Activated CD4-positive, alpha-beta memory T cell treated with anti-CD3 and anti-CD28 coated beads, Interleukin-2, amount 10 ng/mL, durations not matched to agents 7 days and 5 days (primary cell): Measurements from ENCODE around the gene NAPA. TPM values are rescaled to one million over a fixed set of nuclear protein-coding genes. Genes with fewer than 3 reads are reported as not detected.

Experiments used
- CTCF ChIA-PET: fragments of 350-600 bp; sonication (Branson Sonifier 250); formaldehyde crosslinking; loops from one replicate; lab custom pipeline; 2021; ENCODE audit warnings: antibody characterized with exemption, inconsistent platforms; lab: Charles Lee
- POLR2A ChIA-PET: fragments of 350-600 bp; sonication (Branson Sonifier 250); formaldehyde crosslinking; loops from one replicate; lab custom pipeline; 2021; ENCODE audit warnings: antibody characterized with exemption; lab: Charles Lee
- DNase-seq: peaks from one replicate; pipeline ENCODE4 v3.0.0-alpha.2; 2020
- H3K27ac Mint-ChIP-seq: one replicate; pipeline ENCODE4 v1.8.0; 2021; ENCODE audit warnings: mild to moderate bottlenecking, mixed read lengths
- H3K27me3 Mint-ChIP-seq: one replicate; pipeline ENCODE4 v1.8.0; 2021; ENCODE audit warnings: mixed read lengths
- H3K36me3 Mint-ChIP-seq: one replicate; pipeline ENCODE4 v1.8.0; 2021; ENCODE audit warnings: low read depth, mixed read lengths
- H3K4me1 Mint-ChIP-seq: one replicate; pipeline ENCODE4 v1.8.0; 2021; ENCODE audit warnings: mixed read lengths
- H3K4me3 Mint-ChIP-seq: one replicate; pipeline ENCODE4 v1.8.0; 2021; ENCODE audit warnings: mild to moderate bottlenecking, mixed read lengths
- H3K9me3 Mint-ChIP-seq: one replicate; pipeline ENCODE4 v1.8.0; 2021; ENCODE audit warnings: mixed read lengths
- total RNA-seq, 2 experiments: library from RNA; stranded (reverse); gene quantifications; one replicate each; pipeline ENCODE4 v1.2.3, GENCODE V29; 2021

Gene NAPA
- total RNA-seq, 2 experiments from 2014 or later = 117 to 119 TPM

GRCh38 chr19:47520343-47520806 is 5.5 kb upstream of the NAPA start:
- Mint-ChIP-seq H3K4me1 (peaks cover 57% of the 10 kb centered on the region), H3K4me3 (no peak overlapping the region), H3K36me3 (no peaks in the 10 kb centered on the region), H3K27me3 (peaks cover 12% of the 10 kb centered on the region), H3K27ac (no peak overlapping the region), H3K9me3 (no peaks in the 10 kb centered on the region)
- ChIA-PET CTCF (no interaction called here), POLR2A (interaction anchor here (1.3 kb wide), 1 partner anchor 80 kb away, joined by 3 read pairs; no protein-coding TSS in a partner anchor)
- no peak for DNase-seq

GRCh38 chr19:47518854-47519253 is 4.0 kb upstream of the NAPA start:
- Mint-ChIP-seq H3K4me3 (no peak overlapping the region), H3K36me3 (peaks cover 12% of the 10 kb centered on the region), H3K9me3 (no peaks in the 10 kb centered on the region), H3K27me3 (peaks cover 9% of the 10 kb centered on the region), H3K4me1 (peaks cover 68% of the 10 kb centered on the region), H3K27ac (no peak overlapping the region)
- ChIA-PET POLR2A (interaction anchor here (0.9 to 8.4 kb wide), 3 partner anchors 11 to 82 kb away, joined by 3 to 87 read pairs (median 3); no protein-coding TSS in a partner anchor), CTCF (interaction anchor here (0.6 to 1.5 kb wide), 3 partner anchors 35 to 170 kb away, joined by 3 to 4 read pairs (median 3); partner anchors contain the start of genes DHX34 and KPTN)
- no peak for DNase-seq

DNA sequence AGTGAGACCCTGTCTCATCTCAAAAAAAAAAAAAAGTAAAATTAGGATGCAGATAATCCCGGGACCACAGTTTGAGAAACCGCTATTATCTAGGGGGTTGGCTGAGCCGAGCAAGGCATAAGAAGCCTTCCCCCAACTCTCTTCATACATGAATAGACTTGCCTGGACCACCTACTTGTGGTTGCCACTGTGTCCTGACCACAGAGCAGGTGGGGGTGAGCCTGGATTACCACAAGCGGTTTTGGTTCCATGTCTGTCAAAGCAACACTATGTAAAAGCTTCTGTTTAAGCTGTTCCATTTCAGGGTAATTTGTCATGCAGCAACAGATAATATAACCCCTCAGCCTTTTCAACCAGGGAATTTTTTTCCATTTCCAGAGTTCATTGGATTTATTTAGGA is 3.3 kb upstream of the NAPA start:
- H3K27me3 Mint-ChIP-seq = peaks cover 3% of the 10 kb centered on the region
- peaks cover 73% of the 10 kb centered on the region for H3K4me1 Mint-ChIP-seq
- H3K27ac Mint-ChIP-seq = peak overlapping the region; percentile 64
- ChIA-PET POLR2A (interaction anchor here (0.9 to 8.4 kb wide), 3 partner anchors 11 to 83 kb away, joined by 3 to 87 read pairs (median 3); no protein-coding TSS in a partner anchor), CTCF (interaction anchor here (0.6 to 1.5 kb wide), 3 partner anchors 34 to 169 kb away, joined by 3 to 4 read pairs (median 3); partner anchors contain the start of genes DHX34 and KPTN)
- no peak overlapping the region for H3K4me3 Mint-ChIP-seq
- no peaks in the 10 kb centered on the region for H3K9me3 Mint-ChIP-seq
- peak; percentile 65 for DNase-seq
- peaks cover 12% of the 10 kb centered on the region for H3K36me3 Mint-ChIP-seq

DNA sequence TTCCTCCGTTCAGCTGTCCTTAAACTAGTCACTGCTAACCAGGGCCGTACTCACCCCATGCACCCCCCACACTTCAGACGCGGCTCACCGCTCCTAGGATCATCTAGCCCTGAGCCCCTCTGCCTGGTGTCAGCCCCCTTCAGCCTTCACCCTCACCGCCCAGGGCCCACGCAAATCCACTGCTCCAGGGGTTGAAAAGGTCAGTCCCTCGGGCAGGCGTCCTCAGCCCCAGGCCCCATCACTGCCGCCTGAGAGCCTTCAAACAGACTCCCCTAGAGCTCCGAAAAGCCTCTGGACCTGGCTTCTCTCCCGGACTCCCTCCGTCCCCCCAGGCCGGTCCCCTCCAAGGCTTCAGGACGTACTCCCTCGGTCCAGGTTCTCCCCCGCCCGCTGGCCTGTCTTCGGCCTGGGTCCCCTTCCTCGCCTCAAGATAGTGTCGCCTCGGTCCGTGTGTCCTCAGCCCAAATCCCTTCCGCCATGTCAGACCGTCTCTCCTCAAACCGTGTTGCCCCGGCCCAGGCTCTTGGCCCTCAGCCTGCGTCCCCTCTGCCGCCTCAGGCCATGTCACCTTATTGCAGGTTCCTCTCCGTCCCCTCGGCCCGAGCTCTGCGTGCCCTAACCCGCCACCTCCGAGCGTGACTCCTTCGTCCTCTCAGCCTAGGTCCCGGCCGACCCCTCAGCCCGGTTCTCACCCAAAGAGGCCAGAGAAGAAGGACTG is 553 bp downstream of the NAPA start:
- ChIA-PET POLR2A (interaction anchor here (1.4 to 8.4 kb wide), 7 partner anchors 22 to 94 kb away, joined by 3 to 87 read pairs (median 5); partner anchors contain the start of gene KPTN), CTCF (interaction anchor here (1.0 to 2.2 kb wide), 2 partner anchors 30 kb away, joined by 3 to 33 read pairs; partner anchors contain the start of gene KPTN)
- Mint-ChIP-seq H3K9me3 (no peaks in the 10 kb centered on the region), H3K27me3 (no peaks in the 10 kb centered on the region), H3K4me1 (peaks cover 88% of the 10 kb centered on the region), H3K4me3 (peak overlapping the region; percentile 98), H3K36me3 (peaks cover 30% of the 10 kb centered on the region), H3K27ac (peak overlapping the region; percentile 97)
- DNase-seq = peak; percentile 22

DNA sequence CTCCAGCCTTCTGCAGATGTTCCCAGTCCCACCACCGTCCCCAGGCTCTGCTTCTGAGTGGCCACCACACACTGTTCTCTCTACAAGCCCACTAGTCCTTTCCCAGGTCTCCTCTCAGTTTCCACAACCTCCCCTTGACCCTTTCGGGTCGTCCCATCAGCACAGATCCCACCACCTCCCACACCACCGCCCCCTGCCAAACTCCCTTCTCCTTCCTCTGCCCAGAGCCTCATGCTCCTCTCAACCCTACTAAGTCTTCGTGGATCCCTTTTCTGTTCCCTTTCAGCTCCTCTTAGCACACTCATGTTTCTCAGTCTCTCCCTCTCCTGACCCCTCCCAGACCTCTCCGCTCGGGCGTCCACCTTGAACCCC is 1.9 kb downstream of the NAPA start:
- Mint-ChIP-seq H3K4me1 (peaks cover 78% of the 10 kb centered on the region), H3K27me3 (no peaks in the 10 kb centered on the region), H3K27ac (peak overlapping the region; percentile 97), H3K4me3 (peak overlapping the region; percentile 98), H3K36me3 (peaks cover 30% of the 10 kb centered on the region), H3K9me3 (no peaks in the 10 kb centered on the region)
- POLR2A ChIA-PET = interaction anchor here (0.7 to 8.4 kb wide), 6 partner anchors 22 to 239 kb away, joined by 3 to 87 read pairs (median 6); partner anchors contain the start of genes INAFM1 and KPTN
- DNase-seq = no peak
- CTCF ChIA-PET = interaction anchor here (0.7 kb wide), 1 partner anchor 76 kb away, joined by 5 read pairs; no protein-coding TSS in a partner anchor

- Mint-ChIP-seq H3K27ac (peak overlapping the region; percentile 97), H3K4me1 (peaks cover 73% of the 10 kb centered on the region), H3K4me3 (peak overlapping the region; percentile 98), H3K27me3 (no peaks in the 10 kb centered on the region), H3K36me3 (peaks cover 30% of the 10 kb centered on the region), H3K9me3 (no peaks in the 10 kb centered on the region)
- DNase-seq = peak; percentile 37
- ChIA-PET CTCF (interaction anchor here (1.7 kb wide), 1 partner anchor 29 kb away, joined by 5 read pairs; the partner anchor contains the start of gene KPTN), POLR2A (interaction anchor here (0.7 to 8.4 kb wide), 6 partner anchors 22 to 238 kb away, joined by 3 to 87 read pairs (median 6); partner anchors contain the start of genes INAFM1 and KPTN)
Measured at GRCh38 chr19:47512183-47512947, 2.5 kb downstream of the NAPA start.

- peaks cover 66% of the 10 kb centered on the region for H3K4me1 Mint-ChIP-seq
- peaks cover 30% of the 10 kb centered on the region for H3K36me3 Mint-ChIP-seq
- ChIA-PET CTCF (interaction anchor here (1.7 kb wide), 1 partner anchor 28 kb away, joined by 5 read pairs; the partner anchor contains the start of gene KPTN), POLR2A (interaction anchor here (1.6 to 8.4 kb wide), 2 partner anchors 90 to 237 kb away, joined by 3 to 87 read pairs; partner anchors contain the start of gene INAFM1)
- no peaks in the 10 kb centered on the region for H3K27me3 Mint-ChIP-seq
- H3K27ac Mint-ChIP-seq = peak overlapping the region; percentile 97
- no peaks in the 10 kb centered on the region for H3K9me3 Mint-ChIP-seq
- H3K4me3 Mint-ChIP-seq = no peak overlapping the region
- no peak for DNase-seq
Measured at GRCh38 chr19:47511681-47512080, 3.2 kb downstream of the NAPA start.

GRCh38 chr19:47511128-47511517 is 3.7 kb downstream of the NAPA start:
- no peak overlapping the region for H3K4me3 Mint-ChIP-seq
- H3K27me3 Mint-ChIP-seq = no peaks in the 10 kb centered on the region
- POLR2A ChIA-PET = interaction anchor here (0.7 to 8.4 kb wide), 2 partner anchors 30 to 90 kb away, joined by 3 to 87 read pairs; no protein-coding TSS in a partner anchor
- peak overlapping the region; percentile 26 for H3K27ac Mint-ChIP-seq
- H3K36me3 Mint-ChIP-seq = peaks cover 30% of the 10 kb centered on the region
- no peaks in the 10 kb centered on the region for H3K9me3 Mint-ChIP-seq
- CTCF ChIA-PET = interaction anchor here (1.7 kb wide), 1 partner anchor 27 kb away, joined by 5 read pairs; the partner anchor contains the start of gene KPTN
- H3K4me1 Mint-ChIP-seq = peaks cover 60% of the 10 kb centered on the region
- no peak for DNase-seq

DNA sequence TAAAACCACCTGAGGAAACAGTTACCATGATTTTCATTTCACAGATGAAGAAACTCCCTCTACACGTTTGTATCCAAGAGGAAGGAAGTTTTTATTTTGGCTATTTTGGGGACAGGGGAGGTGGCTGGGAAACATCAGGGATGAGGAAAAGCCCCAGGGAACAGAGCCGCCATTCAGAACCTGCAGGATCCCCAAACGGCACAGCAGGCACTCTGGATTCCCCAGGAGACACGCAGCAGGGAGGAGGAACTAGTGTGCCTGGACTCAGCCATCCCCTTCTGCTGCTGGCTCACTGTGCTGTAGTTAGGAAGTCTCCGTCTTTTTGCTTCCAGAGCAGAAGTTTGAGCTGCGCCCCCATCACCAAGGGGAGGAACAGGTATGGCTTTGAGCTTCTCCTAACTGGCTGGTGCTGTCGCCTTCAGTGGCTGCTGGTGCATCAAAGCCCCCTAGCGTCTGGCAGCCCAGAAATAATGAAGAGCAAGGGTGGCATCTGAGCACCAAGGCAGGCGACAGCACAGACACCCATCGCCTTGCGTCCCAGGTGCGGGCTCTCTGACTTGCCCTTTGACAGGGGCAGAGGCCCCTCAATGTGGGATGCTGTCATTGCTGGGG is 4.2 kb downstream of the NAPA start:
- Mint-ChIP-seq H3K27ac (no peak overlapping the region), H3K4me3 (no peak overlapping the region), H3K27me3 (no peaks in the 10 kb centered on the region), H3K4me1 (peaks cover 55% of the 10 kb centered on the region), H3K36me3 (peaks cover 30% of the 10 kb centered on the region), H3K9me3 (no peaks in the 10 kb centered on the region)
- ChIA-PET CTCF (interaction anchor here (1.7 kb wide), 1 partner anchor 27 kb away, joined by 5 read pairs; the partner anchor contains the start of gene KPTN), POLR2A (interaction anchor here (0.7 to 1.0 kb wide), 2 partner anchors 26 to 30 kb away, joined by 3 read pairs; no protein-coding TSS in a partner anchor)
- DNase-seq = no peak

DNA sequence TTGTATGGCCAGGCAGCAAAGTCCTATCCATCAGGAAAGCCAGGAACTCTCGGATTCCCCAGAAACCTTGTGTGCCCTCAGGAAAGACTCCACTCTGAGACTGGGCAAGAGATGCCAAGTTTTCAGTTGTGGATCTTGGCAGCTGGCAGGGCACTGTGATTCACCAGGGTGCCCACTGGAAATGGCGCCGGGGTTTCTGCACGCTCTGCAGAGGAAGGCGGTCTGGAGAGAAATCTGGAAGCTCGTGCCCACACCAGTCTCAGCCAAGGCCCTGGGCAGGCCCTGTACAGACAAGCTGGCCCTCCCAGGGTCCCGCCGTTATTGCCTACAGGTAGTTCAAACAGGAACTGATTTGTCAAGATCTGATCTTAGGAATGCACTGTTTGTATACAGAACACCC is 4.9 kb downstream of the NAPA start:
- DNase-seq = no peak
- H3K36me3 Mint-ChIP-seq = peaks cover 29% of the 10 kb centered on the region
- ChIA-PET CTCF (interaction anchor here (0.9 kb wide), 1 partner anchor 161 kb away, joined by 3 read pairs; the partner anchor contains the start of gene DHX34), POLR2A (interaction anchor here (1.0 kb wide), 1 partner anchor 25 kb away, joined by 3 read pairs; no protein-coding TSS in a partner anchor)
- no peak overlapping the region for H3K4me3 Mint-ChIP-seq
- no peaks in the 10 kb centered on the region for H3K27me3 Mint-ChIP-seq
- H3K27ac Mint-ChIP-seq = no peak overlapping the region
- peaks cover 51% of the 10 kb centered on the region for H3K4me1 Mint-ChIP-seq
- H3K9me3 Mint-ChIP-seq = no peaks in the 10 kb centered on the region

DNA sequence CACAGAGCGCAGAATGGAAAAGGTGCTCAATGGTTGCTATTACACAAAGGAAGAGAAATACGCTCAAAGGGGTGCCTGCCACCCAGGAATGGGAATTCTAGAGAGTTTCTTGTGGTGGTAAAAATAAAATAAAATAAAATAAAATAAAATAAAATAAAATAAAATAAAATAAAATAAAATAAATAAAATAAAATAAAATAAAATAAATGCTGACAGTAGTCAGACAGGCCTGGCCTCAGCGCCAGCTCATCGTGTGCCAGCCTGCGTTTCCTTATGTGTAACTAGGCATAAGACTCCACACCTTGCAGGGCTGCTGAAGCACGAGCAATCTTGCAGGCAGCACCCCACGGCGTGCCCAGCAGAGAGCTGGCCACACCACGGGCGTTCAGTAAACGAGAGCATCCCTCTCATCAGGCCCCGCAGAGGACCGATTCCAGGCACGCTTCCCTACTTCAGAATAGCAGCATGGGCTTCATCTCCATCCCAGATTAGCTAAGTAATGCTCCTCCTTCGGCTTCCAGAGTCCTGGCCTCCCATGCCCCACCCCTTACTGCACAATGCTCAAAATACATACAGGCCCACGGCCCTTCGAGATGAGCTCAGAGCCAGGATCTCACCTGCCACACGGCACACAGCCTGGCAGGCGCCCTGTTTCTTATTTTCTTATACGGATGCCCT is 5.6 kb downstream of the NAPA start:
- DNase-seq = no peak
- Mint-ChIP-seq H3K27me3 (no peaks in the 10 kb centered on the region), H3K9me3 (no peaks in the 10 kb centered on the region), H3K4me1 (peaks cover 45% of the 10 kb centered on the region), H3K36me3 (peaks cover 26% of the 10 kb centered on the region), H3K4me3 (no peak overlapping the region), H3K27ac (no peak overlapping the region)
- POLR2A ChIA-PET = interaction anchor here (1.0 kb wide), 1 partner anchor 24 kb away, joined by 3 read pairs; no protein-coding TSS in a partner anchor
- CTCF ChIA-PET = interaction anchor here (0.6 to 0.9 kb wide), 3 partner anchors 74 to 160 kb away, joined by 3 read pairs; partner anchors contain the start of gene DHX34
